NCI-H1436 (cell line): ENCODE data around the gene LGALS4.
"Not testable (repeated sequence)": the region's sequence is repeated elsewhere in the genome, so short reads cannot be mapped to it uniquely, and the experiment has no call there.

Experiments used
- DNase-seq: peaks from one replicate; lab custom pipeline; 2025; lab: John Stamatoyannopoulos, UW

The LGALS4 gene

GRCh38 chr19:38821230-38821825 is 8.6 kb upstream of the LGALS4 start:
- not testable (repeated sequence) for DNase-seq

DNA sequence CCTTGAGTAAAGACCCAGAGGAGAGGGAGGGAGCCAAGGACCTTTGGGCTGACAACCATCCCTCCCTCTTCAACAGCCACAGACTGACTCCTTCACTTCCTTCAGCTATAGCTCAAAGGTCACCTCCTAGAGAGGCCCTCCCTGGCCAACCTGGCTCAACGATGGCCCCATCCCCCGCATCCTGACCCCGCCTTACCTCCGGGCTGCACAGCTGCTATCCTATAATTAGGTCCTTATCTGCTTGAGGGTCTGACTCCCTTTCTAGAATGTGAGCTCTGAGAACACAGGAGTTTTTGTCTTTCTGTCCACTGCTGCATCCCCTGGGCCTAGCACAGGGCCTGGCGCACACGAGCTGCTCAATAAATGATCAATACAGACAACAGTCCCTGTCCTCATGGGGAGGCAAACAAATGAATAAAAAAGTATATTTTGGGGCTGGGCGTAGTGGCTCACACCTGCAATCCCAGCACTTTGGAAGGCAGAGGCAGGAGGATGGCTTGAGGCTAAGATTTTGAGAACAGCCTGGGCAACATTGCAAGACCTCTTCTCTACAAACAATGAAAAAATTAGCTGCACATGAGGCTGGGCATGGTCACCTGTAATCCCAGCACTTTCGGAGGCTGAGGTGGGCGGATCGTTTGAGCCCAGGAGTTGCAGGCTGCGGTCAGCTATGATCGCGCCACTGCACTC is 6.6 kb upstream of the LGALS4 start:
- DNase-seq: no peak

DNA sequence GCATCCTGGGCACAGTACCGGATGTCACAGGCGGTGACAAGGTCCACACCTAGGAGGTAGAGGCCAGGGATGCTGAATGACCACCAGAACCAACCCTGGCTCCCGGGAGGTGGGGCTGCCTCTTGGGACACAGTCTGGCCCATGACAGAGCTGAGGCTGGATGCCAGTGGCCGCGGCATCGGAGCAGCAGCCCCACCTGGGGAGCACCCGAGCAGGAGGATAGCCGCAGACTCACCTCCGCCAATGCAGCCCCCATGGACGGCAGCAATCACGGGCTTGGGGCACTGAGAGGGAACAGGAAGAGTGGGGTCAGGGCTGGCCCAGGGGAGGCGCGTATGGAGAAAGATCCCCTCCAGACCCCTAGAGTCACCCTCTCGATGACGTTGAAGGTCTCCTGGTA is 4.3 kb upstream of the LGALS4 start:
- DNase-seq: no peak

DNA sequence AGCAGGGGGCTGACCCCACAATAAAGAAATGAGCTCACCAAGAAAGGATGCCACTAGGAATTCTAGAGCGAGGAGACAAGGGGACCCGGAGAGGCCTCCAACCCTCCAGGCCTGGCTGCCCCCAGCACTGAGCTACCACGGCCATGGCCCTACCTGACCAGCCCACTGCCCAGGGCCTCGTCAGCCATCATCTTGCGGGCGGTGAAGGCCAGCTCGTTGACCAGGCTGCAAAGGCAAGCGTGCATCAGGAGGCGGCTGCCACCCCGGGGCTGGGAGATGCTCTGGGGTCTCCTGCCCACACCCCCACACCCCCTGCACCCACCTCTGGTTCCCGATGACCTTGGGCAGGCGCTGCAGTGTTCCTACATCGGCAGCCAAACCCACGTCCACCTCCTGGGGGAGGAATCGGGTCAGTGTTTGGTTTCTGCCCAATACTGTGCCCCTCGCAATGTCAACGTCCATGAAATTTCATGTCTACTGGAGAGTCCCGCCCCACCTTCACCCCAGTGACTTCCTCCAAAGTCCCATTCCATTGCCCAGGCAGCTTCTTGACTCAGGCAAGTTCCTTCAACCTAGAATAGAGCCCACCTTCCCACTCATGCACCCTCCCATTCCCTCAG is 3.5 kb upstream of the LGALS4 start:
- no peak for DNase-seq

DNA sequence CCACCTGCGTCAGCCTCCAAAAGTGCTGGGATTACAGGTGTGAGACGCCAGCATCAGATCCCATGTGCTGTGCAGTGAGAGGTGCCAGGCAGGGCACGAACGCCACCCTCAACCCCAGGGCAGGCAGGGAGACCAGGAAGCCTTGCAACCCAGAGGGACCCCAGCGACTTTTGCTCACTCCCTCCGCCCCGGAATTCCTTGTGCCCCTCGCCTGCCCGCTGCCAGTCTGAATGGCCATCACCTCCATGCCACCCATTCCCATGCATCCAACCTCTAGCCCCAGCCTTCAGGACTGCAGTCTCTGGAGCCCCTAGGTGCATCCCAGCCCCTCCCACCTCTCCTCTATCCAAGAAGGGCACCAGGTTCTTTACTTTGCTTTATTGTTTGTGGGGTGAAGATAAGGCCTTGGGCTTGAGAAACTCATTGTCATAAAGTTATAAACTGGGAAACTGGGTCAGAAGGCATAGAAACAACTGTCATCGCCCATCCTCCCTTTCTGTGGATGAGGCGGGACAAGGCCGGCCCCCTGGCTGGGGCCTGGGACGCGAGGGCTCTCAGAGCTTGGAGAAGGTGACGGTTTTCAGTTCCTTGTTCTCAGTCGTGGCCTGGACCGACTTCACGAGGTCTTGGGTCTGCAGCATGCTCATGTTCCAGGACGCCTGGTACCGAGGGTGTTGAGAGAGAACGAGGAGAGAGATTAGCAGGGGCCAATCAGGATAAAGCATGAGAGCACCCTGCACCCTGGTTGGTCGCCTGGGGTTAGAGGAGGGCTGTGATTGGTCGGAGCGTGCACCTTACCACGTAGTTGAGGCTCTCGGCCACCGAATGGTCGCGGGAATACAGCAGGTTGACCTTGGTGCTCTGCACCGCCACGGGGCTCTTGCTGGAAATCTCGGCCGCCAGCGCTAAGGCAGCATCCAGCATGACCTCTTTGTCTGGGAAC is 2.6 kb upstream of the LGALS4 start:
- no peak for DNase-seq

DNA sequence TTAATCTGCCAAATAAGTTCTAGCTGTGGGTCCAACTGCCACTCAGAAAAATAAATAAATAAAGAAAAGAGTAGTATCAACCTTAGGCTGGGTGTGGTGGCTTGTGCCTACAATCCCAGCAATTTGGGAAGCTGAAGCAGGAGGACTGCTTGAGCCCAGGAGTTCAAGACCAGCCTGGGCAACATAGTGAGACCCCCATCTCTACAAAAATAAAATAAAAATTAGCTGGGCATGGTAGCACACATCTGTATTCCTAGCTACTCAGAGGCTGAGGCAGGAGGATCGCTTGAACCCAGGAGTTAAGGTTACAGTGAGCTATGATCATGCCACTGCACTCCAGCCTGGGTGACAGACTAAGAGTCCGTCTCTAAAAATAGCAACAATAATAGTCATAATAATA is 1.2 kb upstream of the LGALS4 start:
- not testable (repeated sequence) for DNase-seq

GRCh38 chr19:38813323-38813722 is 578 bp upstream of the LGALS4 start:
- DNase-seq: no peak

GRCh38 chr19:38812009-38812840 is 520 bp downstream of the LGALS4 start:
- DNase-seq: no peak

GRCh38 chr19:38809592-38810252 is 3.0 kb downstream of the LGALS4 start:
- DNase-seq: no peak

DNA sequence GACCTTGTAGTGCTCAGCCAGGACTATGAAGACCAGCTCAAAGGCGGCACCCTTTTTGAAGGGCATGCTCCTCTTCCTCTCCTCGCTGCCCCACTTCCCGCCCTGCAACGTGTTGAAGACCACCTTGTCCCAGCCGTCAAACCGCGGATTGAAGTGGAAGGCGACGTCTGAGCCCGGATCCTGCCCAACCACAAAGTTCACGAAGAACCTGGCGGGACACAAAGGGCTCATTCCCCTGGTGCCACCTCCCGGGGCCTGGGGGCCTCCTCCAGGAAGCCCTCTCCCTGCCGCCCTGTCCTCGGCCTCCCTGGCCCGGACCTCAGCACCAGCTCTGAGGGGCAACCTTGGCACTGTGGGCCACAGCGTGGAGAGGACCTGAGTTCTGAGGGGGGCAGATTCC is 4.0 kb downstream of the LGALS4 start:
- DNase-seq: no peak

GRCh38 chr19:38807374-38808098 is 5.2 kb downstream of the LGALS4 start:
- not testable (repeated sequence) for DNase-seq

- no peak for DNase-seq
Measured at GRCh38 chr19:38806371-38806770, 6.4 kb downstream of the LGALS4 start.

DNA sequence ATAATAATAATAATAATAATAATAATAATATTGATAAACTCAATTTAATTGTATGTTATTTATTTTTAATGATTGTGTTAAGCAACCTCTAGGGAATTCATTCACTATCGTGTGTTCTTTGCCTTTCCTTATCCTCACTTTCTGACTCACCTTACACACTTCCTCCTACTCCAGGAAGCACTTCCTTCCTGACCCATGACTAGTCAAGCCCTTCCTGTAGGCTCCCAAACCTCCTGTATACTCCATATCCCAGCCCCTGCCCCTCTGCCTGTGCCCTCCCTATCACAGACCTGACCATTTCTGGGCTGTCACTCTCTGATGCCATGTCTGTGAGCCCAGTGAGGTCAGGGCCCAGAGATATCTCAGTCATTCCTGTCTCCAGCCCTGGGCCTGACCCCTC is 7.6 kb downstream of the LGALS4 start:
- DNase-seq: no peak

DNA sequence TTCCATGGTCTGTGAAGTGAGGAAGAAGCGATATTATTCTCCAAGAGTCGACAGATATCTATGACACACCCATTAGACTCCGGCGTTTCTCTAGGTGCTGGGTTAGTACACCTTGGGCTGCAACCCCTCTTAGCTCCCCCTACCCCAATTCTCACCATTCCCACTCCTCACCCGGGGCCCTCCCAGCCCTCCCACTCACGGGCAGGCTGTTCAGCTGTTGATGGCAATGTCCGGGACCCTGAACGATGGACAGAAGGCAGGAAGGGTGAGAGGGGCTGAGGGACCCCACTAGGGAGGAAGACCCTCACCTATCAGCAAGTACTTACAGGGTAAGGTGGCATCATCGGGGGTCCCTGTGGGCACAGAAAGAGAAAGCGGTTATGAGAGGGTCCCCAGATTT is 9.2 kb downstream of the LGALS4 start:
- no peak for DNase-seq

DNA sequence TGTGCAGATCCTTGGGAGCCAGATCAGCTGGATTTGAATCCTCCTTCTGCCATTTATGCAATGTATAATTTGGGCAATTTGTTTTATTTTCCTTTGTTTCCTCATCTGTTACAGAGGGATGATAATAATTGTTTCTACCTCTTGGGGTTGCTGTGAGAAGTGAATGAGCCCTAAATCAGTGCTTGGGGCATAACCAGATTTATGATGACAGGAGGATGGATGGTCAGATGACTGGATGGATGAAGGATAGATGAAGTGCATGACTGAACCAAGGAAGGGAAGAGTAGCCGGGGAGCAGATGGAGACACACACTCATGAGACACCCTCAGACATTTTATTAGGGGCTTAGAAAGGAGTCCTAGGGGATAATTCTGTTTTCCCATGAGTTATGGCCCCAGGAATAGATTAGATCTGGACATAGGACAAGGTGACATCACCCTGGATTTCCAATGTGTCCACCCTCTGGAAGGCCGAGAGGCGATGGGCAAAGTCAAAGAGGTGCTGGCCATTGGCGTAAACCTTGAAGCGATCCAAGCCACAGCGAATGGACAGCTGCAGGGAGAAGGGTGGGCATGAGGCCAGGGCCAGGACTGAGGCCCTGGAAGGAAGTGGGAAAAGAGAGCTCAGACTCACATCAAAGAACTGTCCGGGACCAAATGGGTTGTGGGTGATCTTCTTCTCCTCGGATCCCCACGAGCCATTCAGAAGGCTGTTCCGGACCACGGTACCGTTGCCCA is 11.2 kb downstream of the LGALS4 start:
- no peak for DNase-seq

DNA sequence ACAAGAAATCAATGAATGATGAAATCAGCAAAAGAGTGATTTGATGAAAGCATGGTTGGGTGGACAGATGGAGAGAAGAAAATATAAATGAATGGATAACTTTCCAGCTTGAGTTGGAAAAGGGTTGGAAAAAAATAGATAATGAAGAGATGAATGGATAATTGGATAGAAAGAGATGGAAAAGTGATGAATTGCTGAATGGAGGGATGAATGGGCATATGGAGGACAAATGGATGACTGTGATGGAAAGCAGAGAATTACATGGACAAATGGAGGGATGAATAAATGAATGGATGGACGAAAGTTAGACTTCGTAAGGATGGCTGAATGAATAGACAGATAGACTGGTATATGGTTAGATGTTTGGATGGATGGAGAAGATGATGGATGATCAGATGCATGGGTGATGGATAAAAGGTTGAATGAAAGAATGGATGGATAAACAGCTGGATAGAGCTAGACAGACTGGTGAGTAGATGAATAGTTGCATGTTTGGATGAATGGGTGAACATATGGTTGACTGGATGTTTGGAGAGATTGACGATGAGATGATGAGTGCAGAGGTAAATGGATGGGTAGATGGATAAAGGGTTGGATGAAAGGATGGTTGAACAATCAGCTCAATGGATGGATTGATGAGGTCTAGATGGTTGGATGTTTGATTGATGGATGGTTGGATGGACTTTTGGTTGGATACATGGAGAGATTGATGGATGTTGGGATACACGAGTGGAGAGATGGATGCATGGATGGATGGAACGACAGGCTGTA is 12.0 kb downstream of the LGALS4 start:
- no peak for DNase-seq

GRCh38 chr19:38799104-38799503 is 13.6 kb downstream of the LGALS4 start:
- DNase-seq: no peak

GRCh38 chr19:38797781-38798180 is 15.0 kb downstream of the LGALS4 start:
- not testable (repeated sequence) for DNase-seq

DNA sequence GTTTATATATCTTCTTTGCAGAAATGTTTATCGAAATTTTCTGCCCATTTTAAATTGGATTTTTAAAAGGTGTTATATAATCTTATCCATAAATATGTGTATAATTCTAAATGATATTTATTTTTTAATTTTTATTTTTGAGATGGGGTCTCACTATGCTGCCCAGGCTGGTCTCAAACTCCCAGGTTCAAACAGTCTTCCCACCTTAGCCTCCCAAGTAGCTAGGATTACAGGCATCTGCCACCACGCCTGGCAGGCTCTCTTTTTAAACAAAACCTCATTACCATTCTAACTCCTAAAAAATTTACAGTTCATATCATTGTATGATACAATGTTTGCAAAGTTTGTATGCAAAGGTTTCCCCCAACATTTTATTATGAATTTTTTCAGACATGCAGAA is 16.6 kb downstream of the LGALS4 start:
- no peak for DNase-seq
